Neuronal stem cell (in vitro differentiated cells): ENCODE data around the gene DIPK2A.
A peak's percentile ranks its signal among the peaks of the same experiment; 100 is the strongest.

ENCODE experiments used
- DNase-seq: peaks from one replicate; pipeline ENCODE4 v3.0.0-alpha.2; 2013; ENCODE audit warnings: low spot score
- H2AFZ ChIP-seq: one replicate; pipeline ENCODE4 v1.6.1; 2013; ENCODE audit warnings: mild to moderate bottlenecking, low read length, inconsistent platforms
- H2AK5ac ChIP-seq: 2 replicates; pipeline ENCODE4 v1.6.1; 2013; ENCODE audit warnings: low read depth, mild to moderate bottlenecking, inconsistent platforms, low read length, moderate library complexity, mixed read lengths
- H2BK120ac ChIP-seq: 2 replicates; pipeline ENCODE4 v1.6.1; 2013; ENCODE audit warnings: low read depth, mild to moderate bottlenecking, inconsistent platforms, low read length, moderate library complexity, mixed read lengths
- H2BK12ac ChIP-seq: one replicate; pipeline ENCODE4 v1.6.1; 2013; ENCODE audit warnings: low read length, inconsistent platforms
- H2BK15ac ChIP-seq: 2 replicates; pipeline ENCODE4 v1.6.1; 2013; ENCODE audit warnings: mild to moderate bottlenecking, low read length, inconsistent platforms, mixed read lengths
- H2BK5ac ChIP-seq: one replicate; pipeline ENCODE4 v1.6.1; 2013; ENCODE audit warnings: inconsistent platforms, mild to moderate bottlenecking, low read length, moderate library complexity
- H3K14ac ChIP-seq: one replicate; pipeline ENCODE4 v1.6.1; 2013; ENCODE audit warnings: low read length, inconsistent platforms
- H3K18ac ChIP-seq: 2 replicates; pipeline ENCODE4 v1.6.1; 2013; ENCODE audit warnings: low read length, inconsistent platforms
- H3K23ac ChIP-seq: 2 replicates; pipeline ENCODE4 v1.6.1; 2013; ENCODE audit warnings: low read depth, mild to moderate bottlenecking, mixed read lengths, low read length, inconsistent platforms; ENCODE audit not compliant: poor library complexity
- H3K27ac ChIP-seq: replicated peaks from 3 replicates; pipeline ENCODE4 v1.5.1; 2013; ENCODE audit warnings: low read length, inconsistent platforms
- H3K27me3 ChIP-seq, 3 experiments: 2 replicates each; pipeline ENCODE4 v1.6.1; 2013; ENCODE audit warnings: low read length in 3 of 3, mild to moderate bottlenecking in 2 of 3, inconsistent platforms in 1 of 3, low read depth in 1 of 3, mixed read lengths in 1 of 3, moderate library complexity in 1 of 3; ENCODE audit not compliant: control insufficient read depth in 3 of 3, insufficient read depth in 3 of 3
- H3K36me3 ChIP-seq, 2 donors: replicated peaks in 1 of 2; 2 replicates each; pipeline ENCODE4 v1.6.1; 2013; ENCODE audit warnings: low read length in 2 of 2; ENCODE audit not compliant: control insufficient read depth in 2 of 2, insufficient read depth in 2 of 2
- H3K4ac ChIP-seq: 2 replicates; pipeline ENCODE4 v1.6.1; 2013; ENCODE audit warnings: inconsistent platforms, mild to moderate bottlenecking, low read length, moderate library complexity
- H3K4me1 ChIP-seq, 2 donors: 1 replicate in 1 of 2; 2 replicates in 1 of 2; pipeline ENCODE4 v1.6.1; 2013; ENCODE audit warnings: low read length in 2 of 2, low read depth in 1 of 2; ENCODE audit not compliant: control insufficient read depth in 2 of 2, insufficient read depth in 1 of 2
- H3K4me2 ChIP-seq: one replicate; pipeline ENCODE4 v1.6.1; 2013; ENCODE audit warnings: mild to moderate bottlenecking, low read length, inconsistent platforms; ENCODE audit not compliant: insufficient read depth, poor library complexity, severe bottlenecking
- H3K4me3 ChIP-seq, 2 donors: 2 replicates each; pipeline ENCODE4 v1.5.1; 2013; ENCODE audit warnings: low read length in 2 of 2, mild to moderate bottlenecking in 2 of 2, inconsistent platforms in 1 of 2, moderate library complexity in 1 of 2
- H3K79me1 ChIP-seq: one replicate; pipeline ENCODE4 v1.6.1; 2013; ENCODE audit warnings: low read depth, mild to moderate bottlenecking, inconsistent platforms, low read length, moderate library complexity
- H3K9ac ChIP-seq: one replicate; pipeline ENCODE4 v1.6.1; 2013; ENCODE audit warnings: mild to moderate bottlenecking, low read depth, low read length, inconsistent platforms; ENCODE audit not compliant: poor library complexity
- H3K9me3 ChIP-seq, 2 donors: replicated peaks in 1 of 2; 2 replicates each; pipeline versions ENCODE3 to v1.6.1; 2013; ENCODE audit warnings: low read length in 2 of 2, mild to moderate bottlenecking in 2 of 2, inconsistent platforms in 1 of 2, low read depth in 1 of 2, mixed read lengths in 1 of 2, moderate library complexity in 1 of 2; ENCODE audit not compliant: control insufficient read depth in 2 of 2, insufficient read depth in 1 of 2
- H4K8ac ChIP-seq: one replicate; pipeline ENCODE4 v1.6.1; 2013; ENCODE audit warnings: low read depth, mild to moderate bottlenecking, inconsistent platforms, low read length, moderate library complexity
- H4K91ac ChIP-seq: one replicate; pipeline ENCODE4 v1.6.1; 2013; ENCODE audit warnings: low read length, low read depth, mild to moderate bottlenecking, inconsistent platforms; ENCODE audit not compliant: poor library complexity
- WGBS, 2 donors: extraction: QIAGEN DNeasy Blood & Tissue Kit; methylation state at CpG; one replicate each; pipeline ENCODE4 v1.1.7; 2013; ENCODE audit warnings: missing lambda C conversion rate in 2 of 2, mixed read lengths in 1 of 2; ENCODE audit not compliant: insufficient read length in 2 of 2, insufficient replicate concordance in 1 of 2; ENCODE audit errors: extremely low coverage in 2 of 2; 5-methylcytosine and 5-hydroxymethylcytosine counted together

DIPK2A gene

GRCh38 chr3:143973259-143974021, 1.8 kb downstream of the DIPK2A start:
- Histone ChIP-seq H2AFZ (peak overlapping the region; percentile 91), H3K23ac (peak overlapping the region; percentile 96), H4K8ac (peak overlapping the region; percentile 19), H3K4me1 (peaks cover 2 to 3% of the 10 kb centered on the region in 2 donors), H2AK5ac (peak overlapping the region; percentile 93), H3K27ac (peak overlapping the region; percentile 99), H3K4ac (no peak overlapping the region), H3K27me3 (no peaks in the 10 kb centered on the region), H2BK5ac (peak overlapping the region; percentile 91), H3K14ac (no peak overlapping the region), H3K9me3 (no peaks in the 10 kb centered on the region), H2BK120ac (no peak overlapping the region), H3K9ac (peak overlapping the region; percentile 70), H3K4me2 (peak overlapping the region; percentile 86), H3K4me3 (peak overlapping the region; percentile 67 to 95), H3K36me3 (no peaks in the 10 kb centered on the region), H2BK12ac (no peak overlapping the region), H2BK15ac (no peak overlapping the region), H4K91ac (no peak overlapping the region), H3K18ac (peak overlapping the region; percentile 100), H3K79me1 (peaks cover 6% of the 10 kb centered on the region)
- no CpG with 5 or more reads among the region's 28 CpGs for WGBS, 2 donors
- DNase-seq: no peak

DNA sequence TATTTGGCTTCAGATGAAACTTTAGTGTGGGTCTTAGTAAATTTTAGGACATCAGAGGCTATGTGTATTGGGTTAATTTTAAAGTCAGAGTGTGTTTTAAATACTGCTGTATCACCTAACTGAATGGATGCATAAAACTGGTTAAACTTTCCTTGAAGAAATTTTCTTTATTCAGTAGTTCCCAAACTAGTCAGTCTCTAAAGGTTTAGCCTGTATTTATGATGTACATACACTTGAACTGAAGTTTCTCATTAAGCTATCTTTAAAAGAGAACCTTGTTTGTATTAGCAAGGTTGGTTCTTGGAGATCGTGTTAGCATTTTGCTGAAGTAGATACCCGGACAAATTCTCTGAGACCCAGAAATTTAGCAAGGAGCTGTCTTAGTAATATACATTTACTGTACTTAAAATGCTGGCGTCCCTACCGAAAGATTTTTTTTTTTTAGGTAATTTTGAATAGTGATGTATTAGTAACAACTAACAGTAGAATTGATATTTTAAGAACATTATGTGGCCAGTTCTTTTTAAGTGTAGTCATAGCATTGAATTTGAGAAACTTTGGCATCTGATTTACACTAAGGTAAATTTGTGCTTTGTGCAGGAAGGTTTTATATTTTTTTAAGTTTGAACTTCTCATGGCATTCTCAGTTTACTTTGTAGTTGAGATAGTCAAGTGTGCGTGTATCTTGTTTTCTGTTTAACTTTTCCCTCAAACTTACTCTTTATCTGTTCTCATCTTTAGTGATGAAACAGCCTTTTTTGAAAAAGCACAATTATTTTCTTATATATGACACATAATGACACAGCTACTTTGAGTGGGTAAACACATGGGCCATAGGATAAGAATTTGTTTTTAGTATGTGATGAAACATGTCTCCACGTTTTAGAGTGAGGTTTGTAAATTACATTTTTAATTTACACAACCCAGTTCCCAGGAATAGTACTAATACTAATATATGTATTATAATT, 2.9 kb downstream of the DIPK2A start:
- Histone ChIP-seq H4K8ac (no peak overlapping the region), H2BK120ac (no peak overlapping the region), H3K4ac (no peak overlapping the region), H3K79me1 (peaks cover 6% of the 10 kb centered on the region), H3K18ac (no peak overlapping the region), H2BK15ac (no peak overlapping the region), H3K36me3 (no peaks in the 10 kb centered on the region), H3K9ac (no peak overlapping the region), H2BK5ac (no peak overlapping the region), H2BK12ac (no peak overlapping the region), H3K27me3 (no peaks in the 10 kb centered on the region), H4K91ac (no peak overlapping the region), H3K14ac (no peak overlapping the region), H3K4me1 (peaks cover 2 to 3% of the 10 kb centered on the region in 2 donors), H2AFZ (no peak overlapping the region), H2AK5ac (no peak overlapping the region), H3K4me2 (no peak overlapping the region), H3K23ac (no peak overlapping the region), H3K27ac (no peak overlapping the region), H3K4me3 (peak overlapping the region in 1 of 2 donors; percentile 67), H3K9me3 (no peaks in the 10 kb centered on the region)
- no CpG with 5 or more reads among the region's 6 CpGs for WGBS, 2 donors
- DNase-seq: no peak

DNA sequence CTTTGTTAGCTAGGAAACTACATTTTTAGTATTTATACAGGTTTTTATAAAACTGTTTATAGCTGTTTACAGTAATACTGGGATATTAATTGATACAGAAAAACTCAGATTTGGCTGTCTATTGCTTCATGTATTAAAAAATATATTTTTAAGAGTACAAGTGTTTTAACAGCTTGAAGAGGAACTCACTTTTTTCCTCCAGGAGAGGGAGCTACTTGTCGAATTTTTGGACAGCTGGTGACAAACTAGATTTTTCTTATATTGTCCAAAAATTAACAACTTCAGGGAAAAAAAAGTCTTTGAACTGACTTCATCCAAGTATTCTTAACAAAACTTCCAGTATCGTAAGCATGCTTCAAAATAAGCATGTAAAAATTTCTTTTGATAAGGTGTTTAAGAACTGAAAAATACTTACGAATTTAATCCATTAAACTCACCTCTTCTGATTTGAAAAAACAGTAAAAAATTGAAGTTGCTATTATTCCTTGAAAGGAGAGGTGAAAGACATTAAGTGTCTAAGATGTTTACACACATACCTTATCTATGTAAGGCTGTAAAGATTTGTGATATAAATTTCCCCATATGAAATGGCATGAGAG, 4.0 kb downstream of the DIPK2A start:
- Histone ChIP-seq H2BK120ac (no peak overlapping the region), H2BK5ac (no peak overlapping the region), H3K4me1 (peaks cover 2 to 3% of the 10 kb centered on the region in 2 donors), H3K23ac (no peak overlapping the region), H3K18ac (no peak overlapping the region), H3K9me3 (no peaks in the 10 kb centered on the region), H3K27ac (no peak overlapping the region), H3K14ac (no peak overlapping the region), H3K4ac (no peak overlapping the region), H2BK12ac (no peak overlapping the region), H4K8ac (no peak overlapping the region), H3K79me1 (peaks cover 6% of the 10 kb centered on the region), H2AFZ (no peak overlapping the region), H3K4me3 (no peak overlapping the region), H4K91ac (no peak overlapping the region), H3K27me3 (no peaks in the 10 kb centered on the region), H2BK15ac (no peak overlapping the region), H3K9ac (no peak overlapping the region), H3K4me2 (no peak overlapping the region), H3K36me3 (no peaks in the 10 kb centered on the region), H2AK5ac (no peak overlapping the region)
- no CpG with 5 or more reads among the region's 3 CpGs for WGBS, 2 donors
- DNase-seq: peak; percentile 12
